IgD-negative memory B cell (primary cell): ENCODE results near the gene CIAO3. TPM values are rescaled to one million over a fixed set of nuclear protein-coding genes. Genes with fewer than 3 reads are reported as not detected.

ENCODE experiments used
- H3K27ac Mint-ChIP-seq, 3 donors: one replicate each; pipeline ENCODE4 v1.8.0; 2020 to 2022; ENCODE audit warnings: mild to moderate bottlenecking in 3 of 3, mixed read lengths in 3 of 3, moderate library complexity in 1 of 3
- H3K27me3 Mint-ChIP-seq: one replicate; pipeline ENCODE4 v1.8.0; 2021; ENCODE audit warnings: mixed read lengths
- H3K36me3 Mint-ChIP-seq: one replicate; pipeline ENCODE4 v1.8.0; 2020; ENCODE audit warnings: mild to moderate bottlenecking, mixed read lengths
- H3K4me1 Mint-ChIP-seq, 3 donors: one replicate each; pipeline ENCODE4 v1.8.0; 2020 to 2022; ENCODE audit warnings: mixed read lengths in 3 of 3, mild to moderate bottlenecking in 1 of 3
- H3K4me3 Mint-ChIP-seq, 4 donors: one replicate each; pipeline ENCODE4 v1.8.0; 2020 to 2022; ENCODE audit warnings: mild to moderate bottlenecking in 4 of 4, mixed read lengths in 4 of 4, moderate library complexity in 3 of 4
- H3K9me3 Mint-ChIP-seq, 3 donors: one replicate each; pipeline ENCODE4 v1.8.0; 2020 to 2021; ENCODE audit warnings: mixed read lengths in 3 of 3, mild to moderate bottlenecking in 1 of 3
- polyA plus RNA-seq: library from polyadenylated mRNA; unstranded; fragments of 300-500 nt; fragmentation: Illumina TruSeq; gene quantifications from one replicate; pipeline ENCODE4 v1.2.3, GENCODE V29; 2021

The CIAO3 gene
- polyA plus RNA-seq, 1 donor from 2014 or later, result 29.4 TPM

- H3K36me3 Mint-ChIP-seq, result no peaks in the 10 kb centered on the region
- H3K4me1 Mint-ChIP-seq, result peaks cover 0 to 2% (median 0%) of the 10 kb centered on the region in 3 donors
- H3K27me3 Mint-ChIP-seq, result no peaks in the 10 kb centered on the region
- peak overlapping the region in 2 of 3 donors; percentile 59 to 71 for H3K27ac Mint-ChIP-seq
- H3K9me3 Mint-ChIP-seq, result no peaks in the 10 kb centered on the region
- H3K4me3 Mint-ChIP-seq, result peak overlapping the region in 3 of 4 donors; percentile 9 to 67 (median 57)
These were observed 12.5 kb downstream of the CIAO3 start for GRCh38 chr16:728131-728889.

GRCh38 chr16:727291-727977 lies 13.4 kb downstream of the CIAO3 start:
- no peaks in the 10 kb centered on the region for H3K27me3 Mint-ChIP-seq
- H3K27ac Mint-ChIP-seq, result peak overlapping the region in 2 of 3 donors; percentile 39 to 71
- no peaks in the 10 kb centered on the region for H3K36me3 Mint-ChIP-seq
- peak overlapping the region; percentile 63 to 76 (median 68) for H3K4me3 Mint-ChIP-seq
- peaks cover 0 to 2% (median 0%) of the 10 kb centered on the region in 3 donors for H3K4me1 Mint-ChIP-seq
- H3K9me3 Mint-ChIP-seq, result no peaks in the 10 kb centered on the region

GRCh38 chr16:726438-727290 lies 14.1 kb downstream of the CIAO3 start, which contains the start of the genes CCDC78 and HAGHL:
Gene CCDC78, minus strand, starts transcription at chr16:726443. Its CDS starts 76 bp downstream, at chr16:726367.
Gene HAGHL, plus strand, starts transcription at chr16:727106. Its CDS starts 404 bp downstream, at chr16:727510.
- Mint-ChIP-seq H3K27me3 (no peaks in the 10 kb centered on the region), H3K27ac (peak within 1 kb of the TSS; percentile 78 to 98 (median 91)), H3K9me3 (no peaks in the 10 kb centered on the region), H3K4me3 (peak within 1 kb of the TSS; percentile 79 to 97 (median 90)), H3K4me1 (peaks cover 0 to 2% (median 0%) of the 10 kb centered on the region in 3 donors), H3K36me3 (no peaks in the 10 kb centered on the region)

DNA sequence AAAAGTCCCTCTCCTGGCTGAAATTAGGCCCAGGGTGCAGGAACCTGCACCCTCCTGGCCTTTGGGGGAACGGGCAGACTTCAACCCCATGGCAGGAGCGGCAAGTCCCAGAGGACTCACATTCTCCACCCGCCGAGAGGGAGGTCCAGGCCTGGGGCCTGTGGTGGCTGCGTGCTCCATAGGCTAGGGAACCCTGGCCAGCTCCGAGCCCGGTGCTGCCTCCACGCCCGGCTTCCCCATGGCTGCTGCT lies 14.7 kb downstream of the CIAO3 start:
- no peaks in the 10 kb centered on the region for H3K36me3 Mint-ChIP-seq
- H3K9me3 Mint-ChIP-seq, result no peaks in the 10 kb centered on the region
- H3K27me3 Mint-ChIP-seq, result no peaks in the 10 kb centered on the region
- peaks cover 0 to 2% (median 0%) of the 10 kb centered on the region in 3 donors for H3K4me1 Mint-ChIP-seq
- peak overlapping the region in 3 of 4 donors; percentile 79 to 97 (median 85) for H3K4me3 Mint-ChIP-seq
- peak overlapping the region in 2 of 3 donors; percentile 91 to 98 for H3K27ac Mint-ChIP-seq

- Mint-ChIP-seq H3K4me1 (peaks cover 0 to 2% (median 0%) of the 10 kb centered on the region in 3 donors), H3K27me3 (no peaks in the 10 kb centered on the region), H3K4me3 (peak overlapping the region in 3 of 4 donors; percentile 41 to 97 (median 60)), H3K36me3 (no peaks in the 10 kb centered on the region), H3K27ac (peak overlapping the region in 2 of 3 donors; percentile 73 to 98), H3K9me3 (no peaks in the 10 kb centered on the region)
These were observed 15.2 kb downstream of the CIAO3 start for GRCh38 chr16:725463-726187.

- peaks cover 3 to 6% (median 4%) of the 10 kb centered on the region in 3 donors for H3K4me1 Mint-ChIP-seq
- no peaks in the 10 kb centered on the region for H3K27me3 Mint-ChIP-seq
- peak overlapping the region in 1 of 4 donors; percentile 97 for H3K4me3 Mint-ChIP-seq
- peak overlapping the region in 1 of 3 donors; percentile 98 for H3K27ac Mint-ChIP-seq
- H3K36me3 Mint-ChIP-seq, result no peaks in the 10 kb centered on the region
- no peaks in the 10 kb centered on the region for H3K9me3 Mint-ChIP-seq
These were observed 15.8 kb downstream of the CIAO3 start for GRCh38 chr16:725041-725376.

- Mint-ChIP-seq H3K27ac (peak overlapping the region in 2 of 3 donors; percentile 63 to 98), H3K9me3 (no peaks in the 10 kb centered on the region), H3K4me3 (peak overlapping the region in 1 of 4 donors; percentile 40), H3K4me1 (peaks cover 5 to 8% (median 6%) of the 10 kb centered on the region in 3 donors), H3K36me3 (no peaks in the 10 kb centered on the region), H3K27me3 (no peaks in the 10 kb centered on the region)
These were observed 16.4 kb downstream of the CIAO3 start for GRCh38 chr16:724188-725040.

- no peaks in the 10 kb centered on the region for H3K27me3 Mint-ChIP-seq
- H3K27ac Mint-ChIP-seq, result peak overlapping the region in 1 of 3 donors; percentile 98
- H3K4me1 Mint-ChIP-seq, result peaks cover 6 to 10% (median 6%) of the 10 kb centered on the region in 3 donors
- no peaks in the 10 kb centered on the region for H3K36me3 Mint-ChIP-seq
- no peaks in the 10 kb centered on the region for H3K9me3 Mint-ChIP-seq
- peak overlapping the region in 2 of 4 donors; percentile 32 to 40 for H3K4me3 Mint-ChIP-seq
These were observed 17.1 kb downstream of the CIAO3 start for GRCh38 chr16:723695-724094.

DNA sequence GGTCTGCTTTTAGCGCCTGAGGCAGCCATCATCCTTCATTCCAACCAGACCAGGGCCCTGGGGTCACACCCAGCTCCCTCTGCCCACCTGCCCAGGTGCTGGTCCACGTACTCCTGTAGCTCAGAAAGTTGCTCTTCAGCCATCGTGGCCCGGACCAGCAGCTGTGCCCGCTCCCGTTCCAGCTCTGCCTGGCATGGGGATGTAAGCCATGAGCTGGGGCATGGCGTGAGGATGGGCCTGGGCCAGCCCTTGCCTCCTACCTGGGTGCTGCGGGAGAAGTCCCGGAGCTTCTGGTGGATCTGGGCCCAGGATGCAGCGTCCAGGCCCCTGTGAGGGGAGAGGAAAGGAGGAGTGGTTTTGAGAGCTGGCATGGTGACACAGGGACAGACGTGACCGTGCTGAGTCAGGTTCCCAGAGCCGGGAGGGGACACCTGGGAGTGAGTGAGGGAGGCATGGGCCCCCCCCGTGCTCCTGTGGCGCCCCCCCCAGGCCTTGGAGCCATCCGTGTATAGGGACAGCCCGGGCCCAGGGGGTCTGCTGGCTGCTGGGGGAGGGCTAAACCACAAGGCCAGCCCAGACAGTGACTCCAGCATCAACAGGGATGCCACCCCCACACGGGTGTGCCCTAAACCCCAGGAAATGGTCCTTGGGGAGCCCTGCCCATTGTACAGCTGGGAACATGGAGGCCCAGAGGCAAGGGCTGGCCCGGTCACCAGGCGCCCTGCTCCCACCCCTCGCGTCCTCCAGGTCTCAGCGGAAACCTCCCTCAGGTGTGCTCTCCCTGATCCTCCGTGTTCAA lies 17.8 kb downstream of the CIAO3 start:
- peak overlapping the region in 3 of 4 donors; percentile 45 to 81 (median 78) for H3K4me3 Mint-ChIP-seq
- H3K4me1 Mint-ChIP-seq, result peaks cover 6 to 10% (median 6%) of the 10 kb centered on the region in 3 donors
- H3K9me3 Mint-ChIP-seq, result no peaks in the 10 kb centered on the region
- H3K27me3 Mint-ChIP-seq, result no peaks in the 10 kb centered on the region
- peak overlapping the region; percentile 25 to 98 (median 59) for H3K27ac Mint-ChIP-seq
- H3K36me3 Mint-ChIP-seq, result no peaks in the 10 kb centered on the region

DNA sequence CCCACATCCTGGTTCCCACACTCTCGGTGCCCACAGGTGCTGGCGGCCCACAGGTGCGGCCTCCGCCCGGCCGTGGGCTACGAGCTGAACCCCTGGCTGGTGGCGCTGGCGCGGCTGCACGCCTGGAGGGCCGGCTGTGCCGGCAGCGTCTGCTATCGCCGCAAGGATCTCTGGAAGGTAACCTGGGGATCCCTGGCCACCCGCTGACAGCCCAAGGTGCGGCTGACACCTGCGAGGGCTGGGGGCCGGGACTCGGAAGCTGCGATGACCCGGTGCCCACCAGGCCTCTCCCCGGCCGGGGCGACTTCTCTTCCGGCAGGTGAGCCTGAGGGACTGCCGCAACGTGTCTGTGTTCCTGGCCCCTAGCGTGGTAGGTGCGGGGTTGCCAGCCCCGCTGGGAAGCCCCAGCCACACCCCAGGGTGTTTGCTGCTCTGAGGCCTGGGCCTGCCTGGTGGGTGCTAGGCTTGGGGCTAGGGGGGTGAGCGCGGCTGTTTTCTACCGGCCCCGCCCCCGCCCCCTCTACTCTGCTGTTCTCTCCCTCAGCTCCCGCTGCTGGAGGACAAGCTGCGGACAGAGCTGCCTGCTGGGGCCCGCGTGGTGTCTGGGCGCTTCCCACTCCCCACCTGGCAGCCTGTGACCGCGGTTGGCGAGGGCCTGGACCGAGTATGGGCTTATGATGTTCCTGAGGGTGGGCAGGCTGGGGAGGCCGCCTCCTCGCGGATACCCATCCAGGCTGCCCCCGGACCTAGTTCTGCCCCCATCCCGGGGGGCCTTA lies 18.8 kb downstream of the CIAO3 start:
- Mint-ChIP-seq H3K27ac (peak overlapping the region in 2 of 3 donors; percentile 63 to 98), H3K4me1 (peaks cover 6 to 10% (median 6%) of the 10 kb centered on the region in 3 donors), H3K36me3 (no peaks in the 10 kb centered on the region), H3K4me3 (peak overlapping the region; percentile 30 to 81 (median 55)), H3K9me3 (no peaks in the 10 kb centered on the region), H3K27me3 (no peaks in the 10 kb centered on the region)

- peaks cover 5% of the 10 kb centered on the region for H3K27me3 Mint-ChIP-seq
- H3K27ac Mint-ChIP-seq, result peak within 1 kb of the TSS; percentile 65 to 98 (median 89)
- H3K4me3 Mint-ChIP-seq, result peak within 1 kb of the TSS; percentile 79 to 93 (median 89)
- H3K36me3 Mint-ChIP-seq, result no peaks in the 10 kb centered on the region
- H3K4me1 Mint-ChIP-seq, result peaks cover 6 to 10% (median 8%) of the 10 kb centered on the region in 3 donors
- H3K9me3 Mint-ChIP-seq, result no peaks in the 10 kb centered on the region
These were observed 19.6 kb downstream of the CIAO3 start, which contains the start of gene ANTKMT for GRCh38 chr16:720990-721764. Gene ANTKMT, plus strand, starts transcription at chr16:721146. Its CDS starts 129 bp downstream, at chr16:721275.
